Right renal pelvis (tissue), 4 donors: Measurements from ENCODE around the gene RASGRF2. TPM values are rescaled to one million over a fixed set of nuclear protein-coding genes. Genes with fewer than 3 reads are reported as not detected.

ENCODE experiments used
- DNase-seq, 4 donors: peaks; one replicate each; pipeline ENCODE4 v3.0.0-alpha.2; 2013; ENCODE audit warnings: low read depth in 4 of 4, low spot score in 3 of 4, missing footprints in 1 of 4
- polyA plus RNA-seq, 4 donors: library from polyadenylated mRNA; unstranded; fragments of 120-200 nt; gene quantifications; one replicate each; pipeline ENCODE4 v1.2.1, GENCODE V29; 2013; ENCODE audit not compliant: insufficient read length in 4 of 4

The RASGRF2 gene
- polyA plus RNA-seq, 4 donors: 1.5 to 2.5 (median 2.2) TPM

- no peak for DNase-seq
Observed at GRCh38 chr5:81189875-81190498, 229.8 kb downstream of the RASGRF2 start.

- DNase-seq: no peak
Observed at GRCh38 chr5:81191726-81192372, 231.7 kb downstream of the RASGRF2 start.

- no peak for DNase-seq
Observed at GRCh38 chr5:81192373-81192750, 232.2 kb downstream of the RASGRF2 start.

- peak; percentile 60 to 72 (median 67) for DNase-seq
Observed at GRCh38 chr5:81194633-81195334, 234.6 kb downstream of the RASGRF2 start.

GRCh38 chr5:81195335-81195929, 235.3 kb downstream of the RASGRF2 start:
- no peak for DNase-seq

GRCh38 chr5:81202655-81203054, 242.5 kb downstream of the RASGRF2 start:
- DNase-seq: no peak

GRCh38 chr5:81203729-81204128, 243.6 kb downstream of the RASGRF2 start:
- DNase-seq: no peak

GRCh38 chr5:81204205-81204604, 244.0 kb downstream of the RASGRF2 start:
- no peak for DNase-seq

- DNase-seq: no peak
Observed at GRCh38 chr5:81205058-81205457, 244.9 kb downstream of the RASGRF2 start.

- DNase-seq: no peak
Observed at GRCh38 chr5:81207009-81207408, 246.8 kb downstream of the RASGRF2 start.

- DNase-seq: no peak
Observed at GRCh38 chr5:81208904-81209303, 248.7 kb downstream of the RASGRF2 start.

- no peak for DNase-seq
Observed at GRCh38 chr5:81209386-81209785, 249.2 kb downstream of the RASGRF2 start.

GRCh38 chr5:81209869-81210493, 249.8 kb downstream of the RASGRF2 start:
- DNase-seq: no peak

- no peak for DNase-seq
Observed at GRCh38 chr5:81212211-81212751, 252.1 kb downstream of the RASGRF2 start.

- DNase-seq: no peak
Observed at GRCh38 chr5:81213070-81213469, 252.9 kb downstream of the RASGRF2 start.

- no peak for DNase-seq
Observed at GRCh38 chr5:81214848-81215247, 254.7 kb downstream of the RASGRF2 start.

- no peak for DNase-seq
Observed at GRCh38 chr5:81216152-81216551, 256.0 kb downstream of the RASGRF2 start.

- no peak for DNase-seq
Observed at GRCh38 chr5:81219389-81219788, 259.2 kb downstream of the RASGRF2 start.

GRCh38 chr5:81222285-81222684, 262.1 kb downstream of the RASGRF2 start:
- DNase-seq: no peak

GRCh38 chr5:81225463-81225862, 265.3 kb downstream of the RASGRF2 start:
- DNase-seq: no peak

GRCh38 chr5:81226286-81226685, 266.1 kb downstream of the RASGRF2 start:
- DNase-seq: no peak
